GM18870 (cell line): ENCODE results near the gene UBAC2.
A peak's percentile ranks its signal among the peaks of the same experiment; 100 is the strongest.

Source experiments
- ATAC-seq: cut with Tn5 transposase; IDR thresholded peaks from one replicate; pipeline ENCODE4 v1.9.1; 2021; ENCODE audit warnings: moderate library complexity; ENCODE audit not compliant: unreplicated experiment

The UBAC2 gene

DNA sequence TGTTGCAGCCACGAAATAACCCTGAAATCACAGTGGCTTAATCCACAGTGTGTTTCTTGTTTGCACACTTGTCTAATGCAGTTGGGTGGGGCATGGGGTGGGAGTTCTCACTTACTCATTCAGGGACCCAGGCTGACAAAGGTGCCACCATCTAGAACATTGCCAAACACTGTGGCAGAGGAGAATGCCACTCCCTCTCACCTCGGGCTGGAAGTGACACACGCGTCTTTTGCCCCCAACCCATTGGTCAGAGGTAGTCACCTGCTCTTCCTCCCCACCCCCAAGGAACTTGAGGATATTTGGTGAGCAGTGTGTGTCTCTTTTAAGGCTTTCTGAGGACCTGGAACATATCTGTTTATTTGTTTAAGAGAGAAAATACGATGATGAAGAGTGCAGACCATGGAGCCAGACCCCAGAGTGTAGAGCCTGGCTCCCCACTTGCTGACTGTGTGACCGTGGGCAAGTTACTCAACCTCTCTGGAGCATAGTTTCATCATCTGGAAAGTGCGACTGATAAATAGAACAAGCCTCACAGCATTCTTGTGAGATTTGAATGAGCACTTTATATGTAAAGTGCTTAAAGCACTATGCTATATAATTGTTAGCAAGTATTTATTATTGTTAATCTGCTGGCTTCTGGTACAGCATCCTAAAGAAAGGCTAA, 89.2 kb downstream of the UBAC2 start:
- ATAC-seq = no peak

DNA sequence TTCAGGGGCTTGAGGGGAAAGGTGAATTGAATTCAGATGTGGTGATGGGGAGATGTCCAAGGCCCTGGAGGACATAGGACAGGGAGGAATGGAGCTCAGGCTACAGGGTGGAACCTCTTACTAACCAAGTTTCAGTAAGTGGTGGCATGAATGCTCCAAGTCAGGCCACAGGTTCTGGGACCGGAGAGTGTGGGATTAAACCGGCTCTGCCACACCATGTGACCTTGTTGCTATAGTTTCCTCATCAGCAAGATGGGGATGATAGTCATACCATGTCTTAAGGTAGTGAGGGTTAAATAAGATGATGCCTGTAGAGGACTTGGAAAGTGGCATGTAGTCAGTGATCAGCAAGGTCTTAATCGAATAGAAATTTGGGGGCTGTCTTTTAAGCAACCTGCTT, 90.2 kb downstream of the UBAC2 start:
- no peak for ATAC-seq

DNA sequence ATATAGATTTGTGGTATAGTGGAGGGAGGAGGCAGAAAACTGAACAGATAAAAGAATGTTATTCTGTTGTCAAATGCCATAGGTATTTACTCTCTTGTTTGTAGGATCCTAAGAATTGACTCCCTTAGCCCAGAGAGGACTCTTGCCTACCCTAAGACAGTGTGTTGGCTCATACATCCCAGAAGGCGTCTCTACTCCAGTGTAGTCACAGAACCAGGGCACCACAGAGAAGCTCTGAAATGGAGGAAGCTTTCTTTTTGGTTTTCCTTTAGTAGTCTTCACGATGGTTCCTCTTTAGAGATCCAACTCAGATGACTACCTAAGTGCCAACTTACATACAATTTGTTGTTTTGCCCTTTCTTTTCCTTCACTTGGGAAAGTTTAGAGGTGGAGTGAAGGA, 92.5 kb downstream of the UBAC2 start:
- ATAC-seq = no peak

DNA sequence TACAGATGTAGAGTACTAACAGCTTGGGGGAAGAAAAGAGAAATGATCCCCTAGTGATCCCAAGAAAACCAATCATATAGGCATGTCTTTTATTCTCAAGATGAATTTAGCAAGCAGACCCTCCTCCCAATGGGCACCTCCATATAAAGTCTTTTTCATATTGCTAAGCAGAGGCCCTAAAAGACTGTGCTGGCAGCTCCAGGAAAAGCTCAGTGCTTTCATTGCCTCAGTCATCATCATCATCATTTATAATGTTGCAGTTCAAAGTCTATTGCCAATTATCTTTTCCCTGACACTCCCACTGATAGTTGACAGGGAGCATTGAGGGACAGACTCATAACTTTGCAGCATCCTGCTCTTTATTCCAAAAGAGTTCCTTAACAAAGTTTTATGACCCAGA, 93.5 kb downstream of the UBAC2 start:
- no peak for ATAC-seq

DNA sequence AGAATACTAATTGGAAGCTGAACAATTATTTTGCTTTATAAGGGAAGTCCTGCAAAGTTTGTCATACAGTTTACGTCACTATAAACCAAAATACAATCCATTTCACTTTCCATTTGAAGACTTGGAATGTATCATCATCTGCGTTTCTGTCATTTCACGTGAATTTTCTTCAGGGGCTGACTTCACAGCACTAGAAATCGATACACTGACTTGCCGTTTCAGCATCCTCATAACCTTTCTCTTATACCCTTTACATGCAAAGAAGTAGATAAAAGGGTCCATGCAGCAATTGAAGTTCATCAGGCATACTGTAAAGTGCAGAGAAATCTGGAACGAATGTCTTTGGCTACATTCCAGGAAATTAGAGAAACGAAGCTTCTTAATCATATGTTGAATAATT, 94.3 kb downstream of the UBAC2 start:
- ATAC-seq = no peak

DNA sequence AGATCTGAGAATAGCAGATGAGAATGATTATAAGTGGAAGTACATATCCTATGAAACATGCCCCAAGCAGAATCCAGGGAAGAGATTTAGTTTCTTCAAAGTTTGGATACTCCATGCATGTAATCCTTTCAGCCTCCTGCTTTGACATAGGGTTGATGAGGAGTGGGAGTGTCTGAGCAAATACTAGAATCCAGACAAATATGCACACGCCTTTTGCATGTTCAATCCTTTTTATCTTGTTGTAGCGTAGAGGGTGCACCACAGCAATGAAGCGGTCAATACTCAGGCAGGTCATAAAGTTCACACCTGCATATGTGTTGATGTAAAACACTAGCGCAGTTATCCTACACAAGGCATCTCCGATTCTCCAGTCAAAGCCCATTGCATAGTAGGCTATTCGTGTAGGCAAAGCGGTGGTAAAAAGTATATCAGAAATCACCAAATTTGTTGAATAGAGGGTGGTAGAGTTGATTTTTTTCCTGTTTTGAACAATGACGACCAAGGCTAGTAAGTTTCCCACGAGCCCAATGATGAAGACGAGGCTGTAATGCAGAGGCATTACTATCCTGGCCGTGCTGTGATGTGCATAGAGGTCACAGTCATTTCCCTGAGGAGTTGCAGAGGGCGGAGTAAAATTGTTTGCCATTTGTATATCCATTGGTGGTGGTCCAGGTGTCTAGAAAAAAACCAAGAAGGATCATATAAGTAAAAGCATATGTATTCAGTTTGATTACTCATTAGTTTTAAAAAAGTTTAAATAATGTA, 95.0 kb downstream of the UBAC2 start:
- ATAC-seq = no peak

DNA sequence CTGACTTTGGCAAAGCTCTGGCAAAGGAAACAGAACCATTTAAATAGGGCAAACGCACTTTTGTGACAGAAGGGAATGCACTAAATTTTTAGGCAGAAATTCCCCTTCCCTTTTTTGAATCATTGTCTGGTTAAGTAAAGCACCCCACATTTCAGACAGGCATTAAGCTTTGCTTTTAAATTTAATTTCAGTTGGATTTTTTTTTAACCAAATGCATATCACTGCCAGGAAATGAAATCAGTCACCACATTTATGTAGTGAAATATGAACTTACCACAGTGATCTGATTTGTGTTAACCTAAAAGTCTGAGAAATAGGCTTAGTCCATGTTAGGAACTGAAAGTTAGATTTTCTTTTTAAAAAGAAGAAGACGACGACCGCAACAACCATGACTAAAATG, 95.7 kb downstream of the UBAC2 start:
- ATAC-seq = peak; percentile 63

DNA sequence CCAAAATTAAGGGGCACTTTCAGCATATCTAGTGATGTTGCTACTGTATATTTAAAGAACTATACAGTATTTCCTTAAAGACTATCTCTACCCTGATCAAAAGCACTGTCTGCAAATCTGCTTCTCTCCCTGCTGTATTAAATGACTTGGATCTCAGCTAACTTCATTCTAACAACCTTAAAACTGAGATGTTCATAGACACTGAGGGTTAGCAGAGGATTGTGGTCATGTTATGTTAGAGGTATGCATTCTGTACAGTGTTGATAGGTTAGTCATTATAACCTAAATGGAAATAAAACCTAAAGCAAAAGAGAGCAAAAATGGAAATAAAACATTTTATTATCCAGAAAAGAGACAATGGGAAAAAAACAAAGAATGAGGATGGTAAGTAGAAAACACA, 96.7 kb downstream of the UBAC2 start:
- no peak for ATAC-seq

DNA sequence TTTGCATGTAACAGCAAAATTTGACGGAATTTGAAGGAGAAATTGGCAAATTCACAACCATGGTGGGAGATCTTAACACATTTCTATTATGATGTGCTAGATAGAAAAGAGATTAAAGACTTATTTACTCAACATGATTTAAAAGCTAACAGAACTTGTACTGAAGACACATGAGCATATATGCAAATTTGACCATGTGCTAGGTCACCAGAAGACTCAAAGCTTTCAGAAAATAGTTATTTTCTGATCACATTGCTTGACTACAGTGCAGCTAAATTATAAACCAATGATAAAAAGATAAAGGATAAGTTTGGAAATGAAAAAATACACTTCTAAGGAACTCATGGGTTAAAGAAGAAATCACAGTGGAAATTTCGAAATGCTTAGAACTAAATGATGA, 97.4 kb downstream of the UBAC2 start:
- ATAC-seq = no peak

DNA sequence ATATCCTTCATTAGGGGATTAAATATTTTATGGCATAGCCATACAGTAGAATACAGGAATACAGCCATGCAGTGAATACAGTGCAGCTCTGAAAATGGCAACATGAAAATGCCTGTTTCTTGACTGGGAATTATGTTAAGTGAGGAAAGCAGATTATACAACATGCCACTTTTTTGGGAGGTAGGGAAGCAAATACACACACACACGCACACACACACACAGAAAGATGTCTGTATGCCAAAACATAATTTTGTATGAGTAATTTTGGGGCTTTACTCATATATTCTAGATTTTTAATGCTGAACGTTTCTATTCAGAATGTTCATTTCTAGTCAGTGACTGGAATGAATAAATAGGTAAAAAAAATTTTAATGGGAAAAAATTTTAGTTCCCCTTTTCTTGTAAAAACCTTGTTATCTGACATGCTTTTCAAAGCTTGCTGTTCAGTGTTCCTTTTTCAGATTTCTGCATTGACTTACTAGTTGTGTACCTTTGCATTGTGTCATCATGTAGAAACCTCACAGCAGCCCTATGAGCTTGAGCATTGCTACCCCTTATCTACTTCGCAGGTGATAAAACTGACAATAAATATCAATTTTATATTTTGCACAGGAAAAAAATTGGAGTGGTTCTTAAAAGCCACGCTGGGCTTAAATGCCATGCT, 98.7 kb downstream of the UBAC2 start:
- ATAC-seq = no peak

DNA sequence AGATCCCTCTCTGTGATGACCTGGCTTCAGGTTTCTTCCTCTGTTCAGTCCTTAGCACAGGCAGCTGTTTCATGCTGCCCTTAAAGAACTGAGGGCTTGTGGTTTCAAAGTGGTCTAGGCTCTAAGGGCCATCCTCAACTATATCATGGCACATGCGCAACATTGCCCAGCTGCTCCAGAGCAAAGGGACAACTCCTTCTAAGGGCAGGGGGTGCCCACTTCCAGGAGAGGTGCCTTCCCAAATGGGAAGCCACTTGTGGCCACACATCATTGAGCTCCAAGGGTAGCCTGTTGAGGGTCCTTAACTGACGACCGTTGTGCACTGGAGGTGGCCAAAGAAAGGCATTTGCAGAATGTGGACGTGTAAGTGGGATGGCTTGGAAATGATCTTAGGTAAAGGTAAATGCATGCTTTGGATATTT, 99.3 kb downstream of the UBAC2 start:
- no peak for ATAC-seq

DNA sequence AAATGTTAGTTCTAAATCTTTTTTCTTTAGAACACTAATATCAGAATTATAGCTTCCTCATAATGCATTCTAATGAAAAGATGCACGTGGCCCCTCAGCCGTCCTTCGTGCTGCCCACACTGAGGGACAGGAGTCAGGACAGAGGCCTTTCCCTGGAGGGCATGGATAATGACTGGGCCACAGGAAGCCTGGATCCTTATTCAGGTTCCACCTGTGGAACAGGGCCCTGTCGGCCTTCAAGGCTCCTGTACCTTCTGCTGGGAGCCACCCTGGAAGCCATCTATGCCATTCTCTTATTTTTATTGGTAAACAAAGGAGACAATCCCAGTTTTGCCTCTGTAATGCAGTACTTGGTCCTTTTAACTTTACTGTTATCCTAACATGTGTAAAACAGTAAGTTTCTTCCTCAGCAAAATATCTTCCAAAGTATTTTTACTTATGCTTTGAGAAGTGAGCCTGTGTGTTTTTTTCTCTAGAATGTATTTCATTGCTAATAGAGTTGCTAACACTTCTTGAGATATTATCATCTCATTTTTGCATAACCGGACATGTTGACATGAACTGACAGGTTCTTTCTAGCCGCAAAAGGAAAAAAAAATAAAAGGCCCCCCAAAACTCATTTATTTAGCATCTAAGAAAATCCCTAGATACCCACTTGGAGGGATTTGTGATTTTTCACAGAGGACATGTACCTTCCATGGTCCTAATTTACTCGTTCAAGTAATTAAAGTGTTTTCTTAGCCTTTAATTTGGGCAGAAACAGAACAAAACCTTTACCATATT, 100.6 kb downstream of the UBAC2 start:
- ATAC-seq = no peak

DNA sequence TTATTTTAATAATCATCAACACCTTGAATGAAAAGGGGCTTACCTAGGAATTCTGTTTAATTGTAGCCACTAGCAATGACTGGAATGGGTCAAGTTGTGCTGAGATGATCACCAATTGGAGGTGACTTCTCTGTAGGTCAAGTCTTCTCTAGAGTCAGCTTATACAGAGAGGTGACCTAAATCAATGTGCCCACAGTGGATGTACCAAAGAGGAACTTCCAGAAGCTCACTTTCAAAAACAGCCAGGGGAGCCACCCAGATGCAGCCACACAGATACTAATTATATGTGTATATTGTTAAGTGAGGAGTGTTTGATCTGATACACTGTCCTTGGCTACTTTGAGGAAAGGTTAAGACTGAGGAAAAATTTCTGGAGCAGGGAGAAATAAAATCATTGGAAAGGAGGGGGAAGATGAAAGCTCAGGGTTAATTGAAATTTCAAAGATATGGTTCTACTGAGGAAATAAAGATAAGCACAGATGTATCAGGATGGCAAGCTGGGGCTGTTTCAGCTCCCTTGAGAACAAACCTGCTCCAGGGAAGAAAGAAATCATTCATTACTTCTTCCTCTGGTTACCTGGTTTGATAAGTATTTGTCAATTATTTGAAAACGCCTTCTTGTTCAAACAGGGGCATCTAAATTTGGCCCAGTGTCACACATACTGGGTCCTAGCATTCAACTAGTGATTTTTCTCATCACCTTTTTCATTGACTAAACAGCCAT, 101.4 kb downstream of the UBAC2 start:
- ATAC-seq = no peak

DNA sequence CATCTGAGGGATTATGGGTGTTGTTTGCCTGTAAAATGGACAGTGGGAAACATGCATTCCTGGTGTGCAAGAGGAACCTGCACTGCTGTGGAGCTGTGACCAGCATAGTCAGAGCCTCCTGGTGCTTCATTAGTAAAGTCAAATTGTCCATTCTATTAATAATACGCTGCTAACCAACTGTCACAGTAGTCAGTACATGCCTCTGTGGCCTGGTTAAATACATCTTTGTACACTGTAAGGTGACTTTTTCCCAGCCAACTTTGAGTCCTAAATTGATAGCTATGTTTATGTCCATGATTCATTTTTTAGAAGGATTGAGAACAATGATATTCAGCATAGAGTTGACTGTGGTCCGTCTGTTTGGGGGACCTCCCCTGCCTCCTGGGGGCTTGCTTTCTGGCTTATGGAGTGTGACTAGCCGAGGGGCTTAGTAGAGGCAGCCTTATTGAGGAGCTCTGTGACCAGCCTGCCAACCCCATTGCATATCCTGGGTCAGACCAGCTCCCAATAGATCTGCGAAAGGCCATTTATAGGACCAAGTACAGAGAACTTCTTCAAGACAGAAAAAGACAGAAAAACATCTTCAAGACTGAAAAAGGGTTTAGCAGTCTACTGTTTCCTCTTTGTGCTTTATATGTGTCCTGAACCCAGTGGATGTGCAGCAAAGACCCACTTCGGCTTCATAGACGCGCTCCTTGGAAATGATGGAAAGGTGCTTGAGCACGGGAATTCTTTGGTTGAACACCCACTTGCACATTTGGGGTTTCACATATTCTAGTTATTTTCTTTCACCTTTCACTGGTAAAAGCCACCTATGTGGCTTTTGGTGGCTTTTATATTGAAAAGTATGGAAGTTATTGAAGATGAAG, 102.2 kb downstream of the UBAC2 start:
- ATAC-seq = no peak

DNA sequence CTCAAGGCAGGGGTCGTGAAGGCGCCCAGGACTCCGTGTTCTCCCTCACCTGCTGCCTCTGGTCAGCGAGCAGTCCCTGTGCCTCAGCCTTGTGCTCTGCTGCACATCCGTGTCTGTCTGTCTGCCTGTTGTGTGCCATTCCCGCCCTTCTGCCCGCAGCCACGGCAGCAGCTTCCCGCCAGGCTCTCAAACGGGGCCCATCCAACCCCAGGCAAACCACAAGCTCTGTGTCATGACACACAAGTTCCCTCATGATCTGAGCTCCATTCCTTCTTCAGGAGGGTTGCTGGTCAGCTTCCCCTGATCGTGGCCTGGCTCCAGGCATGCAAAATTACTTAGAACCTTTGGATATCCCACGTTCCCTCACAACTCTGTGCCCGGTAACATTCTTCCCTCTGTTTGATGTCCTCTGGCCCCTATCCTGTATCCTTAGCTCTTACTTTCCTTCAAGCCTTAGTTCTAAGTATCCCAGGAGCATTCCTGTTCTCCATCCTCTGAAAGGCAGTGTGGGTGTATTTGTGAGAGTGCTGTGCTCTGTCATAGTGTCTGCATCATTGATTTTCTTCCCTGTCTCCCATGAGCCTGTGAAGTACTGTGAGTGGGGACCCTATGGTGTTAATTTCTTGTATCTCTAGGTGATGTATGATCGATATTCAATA, 103.3 kb downstream of the UBAC2 start:
- ATAC-seq = no peak

DNA sequence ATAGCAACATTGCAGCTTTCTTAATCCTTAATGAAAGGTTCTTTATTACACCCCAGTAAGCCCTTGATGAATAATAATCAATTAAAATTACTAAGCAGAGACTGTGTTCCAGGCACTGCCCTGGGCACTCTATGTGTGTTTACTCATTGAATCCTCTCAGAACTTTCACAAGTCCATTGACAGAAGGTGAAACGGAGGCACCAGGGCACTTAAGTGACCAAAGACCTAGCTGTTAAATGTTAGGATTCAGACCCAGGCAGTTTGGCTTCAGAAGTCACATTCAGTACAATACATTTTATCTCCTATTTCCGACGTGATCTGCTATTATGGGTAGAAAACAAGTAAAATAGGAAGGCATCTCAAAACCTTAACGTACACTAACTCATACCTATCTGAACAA, 103.9 kb downstream of the UBAC2 start:
- ATAC-seq = no peak

DNA sequence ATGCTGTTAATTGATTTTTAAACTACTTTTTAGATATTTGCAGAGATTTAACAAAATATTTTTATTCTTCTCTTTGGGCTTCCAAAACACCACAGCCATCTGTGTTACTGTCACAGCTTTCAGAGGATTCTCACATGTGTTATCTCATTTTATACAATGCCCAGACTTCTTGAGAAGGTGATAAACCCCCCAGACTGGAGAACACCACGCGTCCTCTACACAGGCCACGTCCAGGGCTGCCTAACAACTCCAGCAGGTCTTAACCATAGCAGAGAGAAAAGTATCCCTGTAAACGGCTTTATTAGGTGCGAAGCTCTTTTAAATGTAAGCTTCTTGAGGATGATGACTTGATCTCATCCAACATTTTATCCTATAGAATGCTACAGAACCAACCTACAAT, 104.5 kb downstream of the UBAC2 start:
- no peak for ATAC-seq

DNA sequence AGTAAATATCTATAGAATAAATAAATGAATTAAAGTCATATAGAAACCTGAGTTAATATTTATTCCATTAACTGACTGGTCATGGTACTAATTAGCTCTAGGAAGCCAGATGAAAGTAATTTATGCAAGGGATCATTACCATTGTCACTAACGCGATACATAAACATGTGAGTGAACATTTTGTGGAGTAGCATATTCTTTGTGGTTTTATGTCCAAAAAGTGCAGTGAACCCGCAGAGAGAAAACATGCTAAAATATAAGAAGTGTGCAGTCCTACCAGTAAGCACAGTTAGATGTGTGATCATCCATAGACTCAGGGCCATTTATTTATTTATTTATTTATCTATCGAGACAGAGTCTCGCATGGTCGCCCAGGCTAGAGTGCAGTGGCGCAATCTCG, 104.9 kb downstream of the UBAC2 start:
- ATAC-seq = no peak

DNA sequence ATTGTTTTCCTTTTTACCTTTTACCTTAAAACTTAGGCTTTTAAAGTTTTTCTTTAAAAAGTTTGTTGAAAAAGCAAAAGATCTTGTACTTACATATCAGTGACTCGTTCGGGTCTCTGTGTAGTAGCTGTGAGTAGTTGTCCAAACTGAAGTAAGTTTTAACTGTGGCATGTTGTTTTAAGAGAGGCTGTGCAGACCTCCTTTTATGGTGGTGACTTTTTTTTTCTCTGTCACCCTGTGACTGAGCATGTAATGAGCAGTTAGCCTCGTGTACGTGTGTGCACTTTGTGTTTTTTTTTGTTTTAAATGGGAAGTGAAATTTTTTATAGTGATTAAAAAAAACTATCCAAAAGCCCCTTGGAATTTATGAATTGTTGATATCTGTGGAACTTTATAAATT, 106.6 kb downstream of the UBAC2 start, which contains the start of gene GPR183:
Gene GPR183, minus strand, starts transcription at position 153 of the 400 bp plus-strand sequence. CDS start 11,254 bp downstream, outside the sequence.
- ATAC-seq = peak; percentile 58
